Peyer's patch (tissue), 4 donors: ENCODE measurements around the gene SNAPC4. TPM values are rescaled to one million over a fixed set of nuclear protein-coding genes. Genes with fewer than 3 reads are reported as not detected.

Source experiments
- DNase-seq, 3 donors: peaks; one replicate each; pipeline ENCODE4 v3.0.0-alpha.2; 2017 to 2019
- H3K27ac ChIP-seq, 4 donors: fragments of 200-600 bp; sonication (generic); one replicate each; pipeline ENCODE4 v1.5.1; 2016 to 2019
- H3K27me3 ChIP-seq, 2 donors: fragments of 200-600 bp; sonication (generic); one replicate each; pipeline ENCODE4 v1.5.1; 2019
- H3K36me3 ChIP-seq, 3 donors: fragments of 200-600 bp; sonication (generic); one replicate each; pipeline ENCODE4 v1.5.1; 2016 to 2019
- H3K4me1 ChIP-seq, 4 donors: fragments of 200-600 bp; sonication (generic); one replicate each; pipeline ENCODE4 v1.5.1; 2016 to 2019
- H3K4me3 ChIP-seq, 4 donors: fragments of 200-600 bp; sonication (generic); 1 replicate in 3 of 4; 2 replicates in 1 of 4; pipeline ENCODE4 v1.5.1; 2016 to 2019; ENCODE audit warnings: mild to moderate bottlenecking in 1 of 4
- H3K9me3 ChIP-seq, 4 donors: fragments of 200-600 bp; sonication (generic); one replicate each; pipeline ENCODE4 v1.5.1; 2016 to 2019; ENCODE audit warnings: mild to moderate bottlenecking in 1 of 4
- CTCF ChIP-seq, 6 experiments: fragments of 450-650 bp in 4 of 6; fragments of 200-600 bp in 2 of 6; sonication (generic) in 1 of 6; IDR thresholded peaks; one replicate each; pipeline ENCODE4 v1.5.1; 2017 to 2019; ENCODE audit warnings: antibody characterized with exemption in 6 of 6, mild to moderate bottlenecking in 3 of 6, moderate library complexity in 1 of 6
- POLR2A ChIP-seq, 2 donors: fragments of 450-650 bp; IDR thresholded peaks; one replicate each; pipeline ENCODE4 v1.5.1; 2017; ENCODE audit warnings: antibody characterized with exemption in 2 of 2, mild to moderate bottlenecking in 2 of 2, moderate library complexity in 2 of 2
- total RNA-seq, 4 donors: library from RNA; depleted of rRNA; stranded (reverse); fragments of >200 nt; gene quantifications; one replicate each; pipeline ENCODE4 v1.1.0, GENCODE V29; 2016

Gene SNAPC4
- total RNA-seq, 4 donors from 2014 or later = 6.3 to 58.6 (median 13.2) TPM

DNA sequence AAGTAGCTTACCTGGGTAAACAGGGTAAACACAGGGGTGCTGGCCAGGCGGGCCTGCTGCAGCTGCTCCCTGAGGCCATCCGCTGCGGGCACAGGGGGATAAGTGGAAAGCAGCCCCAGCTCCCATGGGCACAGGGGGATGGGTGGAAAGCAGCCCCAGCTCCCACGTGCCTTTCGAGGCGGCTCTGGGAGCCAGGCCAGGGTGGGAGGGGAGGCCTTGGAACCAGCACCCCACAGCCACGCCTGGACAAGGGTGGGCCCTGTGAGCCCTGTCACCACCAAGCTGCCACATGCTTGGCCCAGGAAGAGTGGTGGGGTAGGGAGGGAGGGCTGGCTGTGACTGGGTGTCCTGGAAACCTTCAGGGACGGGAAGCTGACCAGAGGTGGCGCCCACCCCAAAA lies 18.7 kb downstream of the SNAPC4 start:
- Histone ChIP-seq H3K9me3 (no peaks in the 10 kb centered on the region), H3K27ac (no peak overlapping the region), H3K4me1 (no peaks in the 10 kb centered on the region), H3K36me3 (peaks cover 0 to 74% (median 0%) of the 10 kb centered on the region in 3 donors), H3K4me3 (no peak overlapping the region), H3K27me3 (no peaks in the 10 kb centered on the region)
- DNase-seq = no peak
- TF ChIP-seq CTCF (IDR thresholded peaks at IDR 0.05) (no peak), POLR2A (IDR thresholded peaks at IDR 0.05) (no peak)

DNA sequence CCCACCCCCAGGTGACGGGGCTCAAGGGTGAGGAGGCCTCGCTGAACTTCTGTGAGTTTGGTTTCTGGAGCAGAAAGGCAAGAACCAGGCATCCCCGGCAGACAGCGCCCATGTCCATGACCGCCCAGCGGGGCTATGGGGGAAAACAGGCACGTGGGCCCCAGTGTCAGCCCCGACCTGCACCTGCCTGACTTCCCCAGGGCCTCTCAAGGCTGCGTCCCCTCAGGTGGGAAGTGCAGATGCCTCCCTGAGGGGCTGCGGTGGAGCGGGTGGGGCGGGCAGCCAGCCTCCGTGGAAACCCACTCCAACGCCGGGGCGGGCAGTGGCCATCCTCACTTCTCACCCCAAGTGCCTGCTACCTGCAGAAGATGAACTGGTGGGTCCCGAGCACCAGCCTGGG lies 19.6 kb downstream of the SNAPC4 start:
- H3K9me3 ChIP-seq = no peaks in the 10 kb centered on the region
- TF ChIP-seq POLR2A (IDR thresholded peaks at IDR 0.05) (no peak), CTCF (IDR thresholded peaks at IDR 0.05) (no peak)
- H3K36me3 ChIP-seq = peaks cover 0 to 72% (median 0%) of the 10 kb centered on the region in 3 donors
- no peaks in the 10 kb centered on the region for H3K4me1 ChIP-seq
- no peak for DNase-seq
- H3K27ac ChIP-seq = no peak overlapping the region
- no peaks in the 10 kb centered on the region for H3K27me3 ChIP-seq
- H3K4me3 ChIP-seq = no peak overlapping the region

DNA sequence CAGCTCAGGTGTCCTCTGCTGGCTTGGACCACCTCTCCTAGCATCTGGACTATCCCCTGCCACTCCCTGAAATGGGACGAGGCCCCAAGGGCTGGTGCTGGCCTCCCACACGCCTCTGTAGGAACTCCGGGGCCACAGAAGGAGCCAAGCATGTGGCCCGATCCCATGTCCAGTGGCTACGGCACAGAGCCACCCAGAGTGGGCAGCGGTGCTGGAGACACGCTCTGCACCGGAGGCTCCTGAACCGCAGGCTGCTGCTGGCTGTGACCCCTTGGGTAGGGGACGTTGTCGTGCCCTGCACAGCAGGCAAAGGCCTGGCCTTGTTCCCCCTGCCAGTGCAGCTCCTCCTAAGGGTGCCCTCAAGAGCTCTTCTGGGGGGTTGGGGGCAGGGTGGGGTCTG lies 20.1 kb downstream of the SNAPC4 start:
- H3K9me3 ChIP-seq = no peaks in the 10 kb centered on the region
- no peaks in the 10 kb centered on the region for H3K4me1 ChIP-seq
- no peak for DNase-seq
- TF ChIP-seq POLR2A (IDR thresholded peaks at IDR 0.05) (no peak), CTCF (IDR thresholded peaks at IDR 0.05) (no peak)
- peaks cover 0 to 67% (median 0%) of the 10 kb centered on the region in 3 donors for H3K36me3 ChIP-seq
- no peak overlapping the region for H3K27ac ChIP-seq
- no peak overlapping the region for H3K4me3 ChIP-seq
- H3K27me3 ChIP-seq = no peaks in the 10 kb centered on the region

DNA sequence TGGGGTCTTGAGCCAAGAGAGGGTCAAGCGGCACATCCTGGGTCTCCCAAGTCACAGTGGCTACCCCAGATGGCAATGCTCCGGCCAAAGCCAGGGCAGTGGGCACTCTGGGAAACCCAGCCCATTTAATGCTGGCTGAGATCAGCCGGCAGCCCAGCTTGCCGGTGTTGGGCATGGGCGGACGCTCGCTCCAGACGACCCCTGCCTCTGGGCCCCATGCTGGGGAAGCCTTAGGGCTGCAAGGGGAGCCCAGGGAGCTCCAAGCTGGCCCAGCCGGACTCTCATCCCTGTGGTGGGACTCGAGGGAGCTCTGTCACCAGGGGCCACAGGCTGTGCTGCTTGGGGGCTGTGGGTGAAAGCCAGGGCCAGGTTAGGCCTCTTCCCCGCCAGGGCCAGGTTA lies 20.6 kb downstream of the SNAPC4 start:
- Histone ChIP-seq H3K27ac (no peak overlapping the region), H3K27me3 (no peaks in the 10 kb centered on the region), H3K4me3 (no peak overlapping the region), H3K9me3 (no peaks in the 10 kb centered on the region), H3K36me3 (peaks cover 0 to 63% (median 0%) of the 10 kb centered on the region in 3 donors), H3K4me1 (no peaks in the 10 kb centered on the region)
- DNase-seq = no peak
- TF ChIP-seq CTCF (IDR thresholded peaks at IDR 0.05) (no peak), POLR2A (IDR thresholded peaks at IDR 0.05) (no peak)

- no peaks in the 10 kb centered on the region for H3K4me1 ChIP-seq
- H3K27ac ChIP-seq = no peak overlapping the region
- peaks cover 0 to 59% (median 0%) of the 10 kb centered on the region in 3 donors for H3K36me3 ChIP-seq
- H3K9me3 ChIP-seq = no peaks in the 10 kb centered on the region
- no peak for DNase-seq
- H3K4me3 ChIP-seq = no peak overlapping the region
- TF ChIP-seq CTCF (IDR thresholded peaks at IDR 0.05) = no peak
- no peak for TF ChIP-seq POLR2A (IDR thresholded peaks at IDR 0.05)
- H3K27me3 ChIP-seq = no peaks in the 10 kb centered on the region
Measured at GRCh38 chr9:136379003-136379287, 21.0 kb downstream of the SNAPC4 start.
